Measurements from ENCODE around the gene ISG20. TPM values are rescaled to one million over a fixed set of nuclear protein-coding genes. Genes with fewer than 3 reads are reported as not detected.

The ISG20 gene
- total and polyA plus RNA-seq, 7 donors: 1.9 to 177 (median 20.1) TPM

- Histone ChIP-seq H3K27me3 (no peaks in the 10 kb centered on the region), H3K4me1 (peaks cover 0 to 44% (median 41%) of the 10 kb centered on the region in 4 donors), H3K27ac (peak overlapping the region in 3 of 4 donors; percentile 11 to 40 (median 25)), H3K9me3 (no peaks in the 10 kb centered on the region), H3K4me3 (no peak overlapping the region), H3K36me3 (peaks cover 0 to 35% (median 9%) of the 10 kb centered on the region in 4 donors)
- TF ChIP-seq EP300 (IDR thresholded peaks at IDR 0.05): no peak
- peak in 3 of 4 experiments; percentile 23 to 37 (median 26) for TF ChIP-seq CTCF (IDR thresholded peaks at IDR 0.05)
- TF ChIP-seq POLR2AphosphoS5 (IDR thresholded peaks at IDR 0.05): no peak
- peak; percentile 56 for DNase-seq
- 53 to 58% methylated on average over 19 of the region's 19 CpGs for WGBS, 2 donors
- intact Hi-C loops (cut with DNase I): loop anchor here (5.0 kb wide), 2 partner anchors 77 to 273 kb away; partner anchors contain the start of genes DET1 and HAPLN3
Measured at GRCh38 chr15:88624156-88624970, 14.5 kb upstream of the ISG20 start.

GRCh38 chr15:88624971-88625490 lies 13.8 kb upstream of the ISG20 start:
- 76 to 78% methylated on average over 9 of the region's 9 CpGs for WGBS, 2 donors
- H3K9me3 ChIP-seq: no peaks in the 10 kb centered on the region
- peaks cover 0 to 42% (median 15%) of the 10 kb centered on the region in 4 donors for H3K36me3 ChIP-seq
- H3K27ac ChIP-seq: peak overlapping the region in 2 of 4 donors; percentile 25 to 40
- no peak overlapping the region for H3K4me3 ChIP-seq
- TF ChIP-seq POLR2AphosphoS5 (IDR thresholded peaks at IDR 0.05) (no peak), POLR2A (IDR thresholded peaks at IDR 0.05) (no peak), EP300 (IDR thresholded peaks at IDR 0.05) (no peak), CTCF (IDR thresholded peaks at IDR 0.05) (no peak)
- peak; percentile 43 for DNase-seq
- intact Hi-C loops (cut with DNase I): loop anchor here (5.0 kb wide), 2 partner anchors 78 to 272 kb away; partner anchors contain the start of genes DET1 and HAPLN3
- peaks cover 0 to 44% (median 41%) of the 10 kb centered on the region in 4 donors for H3K4me1 ChIP-seq
- H3K27me3 ChIP-seq: no peaks in the 10 kb centered on the region

- peak; percentile 51 for DNase-seq
- 90 to 93% methylated on average over 23 of the region's 23 CpGs for whole genome bisulfite sequencing, 2 donors
- no peaks in the 10 kb centered on the region for H3K27me3 ChIP-seq
- TF ChIP-seq POLR2A (IDR thresholded peaks at IDR 0.05): no peak
- no peak for TF ChIP-seq CTCF (IDR thresholded peaks at IDR 0.05)
- no peak for TF ChIP-seq EP300 (IDR thresholded peaks at IDR 0.05)
- no peak for TF ChIP-seq POLR2AphosphoS5 (IDR thresholded peaks at IDR 0.05)
- peaks cover 0 to 39% (median 36%) of the 10 kb centered on the region in 4 donors for H3K4me1 ChIP-seq
- H3K36me3 ChIP-seq: peaks cover 0 to 52% (median 20%) of the 10 kb centered on the region in 4 donors
- no peak overlapping the region for H3K27ac ChIP-seq
- intact Hi-C loops (cut with DNase I): no loop called here
- H3K9me3 ChIP-seq: no peaks in the 10 kb centered on the region
- H3K4me3 ChIP-seq: no peak overlapping the region
Measured at GRCh38 chr15:88625943-88626741, 12.7 kb upstream of the ISG20 start.

GRCh38 chr15:88627463-88627862 lies 11.4 kb upstream of the ISG20 start:
- TF ChIP-seq POLR2AphosphoS5 (IDR thresholded peaks at IDR 0.05): no peak
- no peak for TF ChIP-seq EP300 (IDR thresholded peaks at IDR 0.05)
- TF ChIP-seq CTCF (IDR thresholded peaks at IDR 0.05): no peak
- no peak for TF ChIP-seq POLR2A (IDR thresholded peaks at IDR 0.05)
- peaks cover 0 to 59% (median 20%) of the 10 kb centered on the region in 4 donors for H3K36me3 ChIP-seq
- no peak overlapping the region for H3K4me3 ChIP-seq
- no peaks in the 10 kb centered on the region for H3K9me3 ChIP-seq
- H3K4me1 ChIP-seq: peaks cover 0 to 28% (median 25%) of the 10 kb centered on the region in 4 donors
- WGBS, 2 donors: 55 to 71% methylated on average over 1 of the region's 1 CpG
- H3K27me3 ChIP-seq: no peaks in the 10 kb centered on the region
- no peak overlapping the region for H3K27ac ChIP-seq
- intact Hi-C loops (cut with DNase I): no loop called here
- DNase-seq: peak; percentile 9

Measured in sigmoid colon (tissue), 7 donors.